Fibroblast of peridontal ligament (primary cell): ENCODE measurements around the gene KCTD12.

ENCODE experiments used
- DNase-seq: peaks from one replicate; pipeline ENCODE4 v3.0.0-alpha.2; 2010; ENCODE audit errors: extremely low read depth

The KCTD12 gene

DNA sequence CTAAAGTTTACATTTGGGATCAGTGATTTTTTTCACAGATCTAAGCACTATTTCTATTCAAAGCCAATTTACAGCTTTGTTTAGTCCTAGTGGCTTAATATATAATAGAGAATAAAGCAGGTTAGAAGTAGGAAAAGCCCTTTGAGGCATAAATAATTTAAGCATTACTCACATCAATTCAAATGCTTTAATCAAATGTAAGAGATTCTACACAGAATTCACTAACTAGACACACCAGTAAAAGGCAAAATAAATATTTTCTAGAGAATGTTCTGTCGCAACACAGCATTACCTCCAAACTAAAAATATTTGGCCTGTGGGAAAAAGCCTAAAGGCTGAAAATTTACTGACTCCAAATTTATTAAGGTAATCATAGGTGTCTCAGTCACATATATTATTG lies 31.3 kb downstream of the KCTD12 start:
- peak; percentile 33 for DNase-seq

GRCh38 chr13:76853921-76854608 lies 32.1 kb downstream of the KCTD12 start:
- DNase-seq: no peak

DNA sequence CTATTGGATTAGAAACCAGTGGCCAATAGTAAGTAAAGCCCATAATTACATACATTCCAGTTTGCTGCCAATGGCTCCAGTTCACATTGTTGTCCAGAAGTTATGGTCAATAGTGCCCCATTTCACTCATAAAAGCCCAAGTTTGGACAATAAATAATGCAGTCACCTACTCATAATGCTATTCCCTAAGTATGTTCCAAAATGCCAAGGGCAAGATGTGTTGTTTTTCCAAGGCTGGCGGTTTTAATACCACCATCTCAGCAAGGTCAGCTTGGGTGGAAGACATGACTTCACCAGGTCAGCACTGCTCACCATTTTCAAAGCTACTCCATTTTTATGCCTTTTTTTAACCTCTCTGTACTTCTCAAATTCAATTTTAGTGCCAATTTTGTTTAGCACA lies 32.7 kb downstream of the KCTD12 start:
- DNase-seq: no peak

DNA sequence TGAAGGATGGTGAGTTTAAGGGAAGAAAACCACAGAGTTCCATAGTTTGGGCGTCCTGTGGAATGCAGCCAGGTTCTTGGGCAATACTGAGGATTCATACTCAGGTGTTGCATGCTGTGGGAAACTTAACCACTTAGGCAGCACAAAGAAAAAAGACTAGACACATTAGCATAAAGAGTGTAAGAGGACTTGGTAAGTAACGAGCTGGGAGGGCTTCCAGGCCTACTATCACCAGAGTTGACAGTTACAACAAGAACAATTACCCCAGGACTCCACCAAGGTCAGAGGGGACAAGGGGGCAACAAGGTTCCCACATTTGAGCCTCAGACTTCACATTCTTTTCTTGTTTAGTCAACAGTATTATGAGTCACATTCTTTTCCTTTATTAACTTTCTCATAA lies 33.2 kb downstream of the KCTD12 start:
- DNase-seq: peak; percentile 30

- DNase-seq: no peak
These were observed 34.2 kb downstream of the KCTD12 start for GRCh38 chr13:76851961-76852360.

DNA sequence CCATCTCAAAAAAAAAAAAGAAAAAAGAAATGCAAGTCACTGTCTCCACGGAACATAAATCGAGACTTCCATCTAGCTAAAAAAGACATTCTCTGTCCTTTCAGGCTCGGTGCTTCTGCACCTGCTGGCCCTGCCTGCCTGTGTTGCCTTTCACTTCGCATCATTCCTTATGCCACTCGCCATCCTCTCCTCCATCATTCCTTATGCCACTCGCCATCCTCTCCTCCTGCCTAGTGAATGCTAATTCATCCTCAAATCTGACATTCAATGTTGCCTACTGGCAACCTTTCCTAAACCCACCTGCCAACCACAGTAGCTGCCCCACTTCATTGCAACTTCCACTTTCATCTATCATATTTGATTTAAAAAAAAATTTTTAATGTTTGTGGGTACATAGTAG lies 36.7 kb downstream of the KCTD12 start:
- DNase-seq: no peak

DNA sequence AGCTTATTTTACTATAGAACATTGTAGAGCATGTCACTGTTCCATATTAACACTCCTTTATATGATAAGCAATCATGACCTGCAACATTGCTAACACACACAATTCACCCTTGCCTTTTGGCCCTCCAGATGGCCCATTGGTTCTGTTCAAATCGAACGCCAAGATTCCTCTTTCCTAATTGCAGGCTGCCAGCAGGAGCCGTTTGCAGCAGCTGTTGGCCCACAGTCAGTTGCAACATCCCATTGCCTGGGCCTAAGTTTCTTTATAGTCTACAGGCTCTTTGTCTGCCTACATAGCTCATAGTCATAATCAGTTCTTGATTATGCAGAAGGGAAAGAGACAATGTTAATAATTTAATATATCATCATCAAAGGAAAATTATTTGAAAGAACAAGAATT lies 37.6 kb downstream of the KCTD12 start:
- DNase-seq: peak; percentile 71

DNA sequence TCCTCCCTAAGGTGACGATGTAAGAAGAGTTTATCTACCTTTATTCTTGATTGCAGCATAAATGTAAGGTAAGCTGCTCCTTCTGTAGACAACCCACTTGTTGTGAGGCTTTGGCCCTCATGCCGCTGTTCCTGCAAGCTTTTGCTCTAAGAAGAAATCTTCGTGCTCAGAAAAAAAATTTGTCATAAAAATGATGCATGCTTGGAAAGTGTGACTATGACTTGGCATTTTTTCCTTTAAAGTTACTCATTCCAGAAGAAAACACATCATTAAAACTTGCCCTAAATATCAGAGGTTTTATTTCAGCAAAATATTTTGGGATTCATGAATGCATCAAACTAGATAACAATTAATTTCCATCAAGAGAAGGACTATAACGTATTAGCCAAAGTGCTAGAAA lies 39.8 kb downstream of the KCTD12 start:
- peak; percentile 22 for DNase-seq

DNA sequence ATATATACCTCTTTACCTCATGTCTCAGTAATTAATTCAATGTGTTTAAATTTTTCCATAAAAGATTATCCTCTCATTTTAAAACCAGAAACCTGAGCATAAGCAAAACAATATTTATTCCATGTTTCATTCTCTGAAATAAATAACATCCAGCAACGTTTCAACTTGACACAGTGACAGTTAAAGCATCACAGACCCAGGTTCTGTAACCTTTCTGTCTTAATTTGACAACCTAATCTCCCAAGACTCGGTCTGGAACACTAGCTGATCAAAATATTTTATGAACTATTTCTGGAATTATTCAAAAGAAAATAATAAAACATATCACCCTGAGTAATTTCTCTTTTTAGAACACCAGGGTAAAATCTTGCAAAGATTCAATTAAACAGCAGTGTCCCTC lies 40.3 kb downstream of the KCTD12 start:
- no peak for DNase-seq

DNA sequence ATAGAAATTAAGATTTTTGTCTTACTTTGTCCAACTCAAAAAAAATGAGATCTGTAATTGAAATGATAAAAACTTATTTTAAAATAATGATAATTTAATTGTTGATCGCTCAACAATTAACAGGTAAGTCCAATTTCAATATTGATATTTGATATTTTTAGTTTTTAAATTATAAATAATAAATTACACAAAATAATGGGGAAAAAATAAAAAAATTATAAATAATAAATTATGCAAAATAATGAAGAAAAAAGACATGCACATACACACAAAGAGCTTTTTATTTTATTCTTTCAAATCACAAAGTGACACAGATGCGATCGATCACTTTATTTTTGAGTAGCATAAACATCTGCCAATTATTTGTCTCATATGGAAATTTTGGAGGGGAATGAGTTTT lies 40.8 kb downstream of the KCTD12 start:
- DNase-seq: no peak

DNA sequence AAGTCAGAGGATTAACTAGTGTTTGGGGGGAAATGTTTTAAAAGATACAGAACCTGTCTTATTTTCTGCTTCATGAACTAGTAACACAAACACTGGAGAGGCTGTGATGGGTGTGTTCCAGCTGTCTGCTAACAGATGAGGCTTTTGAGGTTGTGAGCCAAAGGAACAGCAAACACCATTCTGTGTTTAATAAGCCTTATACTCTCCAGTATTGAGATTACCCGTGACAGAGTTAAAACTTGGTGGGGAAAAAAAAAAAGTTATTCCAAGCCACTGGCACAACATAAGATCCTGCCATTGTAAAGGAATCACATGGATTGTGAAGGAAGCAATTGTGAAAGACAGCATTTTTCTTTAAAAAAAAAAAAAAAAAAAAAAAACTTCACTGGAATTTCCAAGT lies 48.4 kb downstream of the KCTD12 start:
- DNase-seq: peak; percentile 71

DNA sequence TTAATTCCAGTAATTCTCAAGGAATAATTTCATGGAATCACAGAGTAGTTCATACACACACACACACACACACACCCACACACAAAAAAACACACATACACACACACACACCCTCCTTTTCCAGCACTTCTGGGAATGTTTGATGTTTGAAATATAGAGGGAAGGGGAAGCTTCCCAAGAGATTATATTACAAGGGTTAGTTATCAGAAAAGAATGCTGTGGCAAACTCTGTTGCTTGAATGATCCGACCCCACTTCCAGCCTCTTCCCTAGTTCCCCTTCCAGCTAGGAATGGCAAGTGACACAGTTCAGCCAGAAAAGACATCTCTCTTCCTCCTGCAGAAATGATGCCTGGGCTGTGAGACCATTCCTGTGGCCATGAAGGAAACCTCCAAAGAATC lies 49.9 kb downstream of the KCTD12 start:
- DNase-seq: peak; percentile 79

DNA sequence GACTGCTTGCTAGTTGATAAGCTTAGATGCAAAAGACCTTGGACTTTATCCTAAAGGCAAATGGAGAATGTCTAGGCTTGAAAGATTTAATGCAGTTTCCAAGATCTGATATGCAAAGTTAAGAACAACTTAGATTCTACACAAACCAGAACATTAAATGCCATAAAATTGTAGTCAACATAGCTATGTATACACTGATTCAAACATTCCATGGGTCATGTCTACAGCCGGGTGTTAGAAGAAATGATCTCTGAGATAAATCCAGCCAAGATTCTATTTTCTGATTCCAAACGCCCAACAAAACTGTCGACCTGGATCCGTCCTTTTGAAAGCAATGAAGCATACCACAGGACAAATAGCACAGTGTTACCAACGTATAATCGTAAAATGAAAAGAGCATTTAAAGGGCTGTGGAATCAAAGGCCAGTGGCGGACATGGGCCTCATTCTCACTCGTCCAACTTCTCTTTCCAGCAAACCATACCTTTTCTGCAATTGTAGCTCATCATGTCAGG lies 52.7 kb downstream of the KCTD12 start:
- no peak for DNase-seq

GRCh38 chr13:76832258-76832988 lies 53.8 kb downstream of the KCTD12 start:
- DNase-seq: no peak

DNA sequence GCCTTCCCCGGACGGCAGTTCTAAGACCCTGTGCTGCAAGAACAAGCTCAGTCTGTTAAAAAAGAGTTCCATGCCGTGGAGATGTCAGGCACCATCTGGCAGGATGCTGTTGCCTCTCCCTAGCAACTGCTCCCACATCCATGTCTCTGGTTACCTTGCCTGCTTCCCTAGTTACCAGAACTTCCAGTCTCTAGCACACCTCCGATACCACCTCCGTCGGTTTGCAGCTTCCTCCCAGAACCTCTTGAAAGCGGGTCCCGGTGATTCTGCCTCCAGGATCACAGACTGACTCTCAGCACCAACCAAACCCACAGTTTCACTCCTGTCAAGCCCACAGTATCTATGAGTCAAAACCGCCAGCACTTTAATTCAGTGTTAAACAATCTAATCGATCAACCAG lies 55.4 kb downstream of the KCTD12 start:
- DNase-seq: no peak
